T-helper 1 cell (primary cell): ENCODE results near the gene CFAP77.

Experiments
- DNase-seq, 5 donors: peaks; one replicate each; pipeline ENCODE4 v3.0.0-alpha.2; 2012 to 2020

The CFAP77 gene

GRCh38 chr9:132606066-132606465 lies 196.1 kb downstream of the CFAP77 start:
- no peak for DNase-seq

GRCh38 chr9:132609184-132609583 lies 199.2 kb downstream of the CFAP77 start:
- no peak for DNase-seq

GRCh38 chr9:132609829-132610228 lies 199.8 kb downstream of the CFAP77 start:
- no peak for DNase-seq

- no peak for DNase-seq
These were observed 200.7 kb downstream of the CFAP77 start for GRCh38 chr9:132610661-132611060.

GRCh38 chr9:132614324-132614723 lies 204.3 kb downstream of the CFAP77 start:
- no peak for DNase-seq

- no peak for DNase-seq
These were observed 205.8 kb downstream of the CFAP77 start for GRCh38 chr9:132615774-132616173.

GRCh38 chr9:132616725-132617124 lies 206.7 kb downstream of the CFAP77 start:
- DNase-seq = no peak

- no peak for DNase-seq
These were observed 212.1 kb downstream of the CFAP77 start for GRCh38 chr9:132622159-132622558.
